ENCODE measurements around the gene PCIF1. TPM values are rescaled to one million over a fixed set of nuclear protein-coding genes. Genes with fewer than 3 reads are reported as not detected.
A peak's percentile ranks its signal among the peaks of the same experiment; 100 is the strongest.

Gene PCIF1
- polyA plus RNA-seq, 2 of the 4 experiments (the other 2 are of a cell fraction): 19.7 to 21.6 TPM

GRCh38 chr20:45944151-45944964 is 9.9 kb downstream of the PCIF1 start:
- Histone ChIP-seq H3K4me2 (peak overlapping the region; percentile 49), H3K27ac (peak overlapping the region; percentile 64 to 78), H3K4me3 (no peak overlapping the region), H3K4me1 (peaks cover 16% of the 10 kb centered on the region), H3K9me3 (no peaks in the 10 kb centered on the region)
- 53% methylated on average over 9 of the region's 15 CpGs for WGBS (ENCODE audit: missing lambda C conversion rate)
- CTCF ChIA-PET: interaction anchor here (0.7 to 21.4 kb wide), 10 partner anchors 9 to 154 kb away, joined by 3 to 358 read pairs (median 4); partner anchors contain the start of gene ZNF335
- FAIRE-seq (no peak), ATAC-seq (no peak; a peak in 1 of 6 replicates), DNase-seq (ENCODE audit: low read depth in 1 of 2, low spot score in 1 of 2) (peak; percentile 28 to 55)
- POLR2A ChIA-PET: interaction anchor here (0.8 to 4.9 kb wide), 2 partner anchors 9 to 10 kb away, joined by 3 to 31 read pairs; partner anchors contain the start of gene PCIF1
- TF ChIP-seq HMGXB4 (CRISPR knock-in tag; IDR thresholded peaks at IDR 0.05; ENCODE audit: borderline replicate concordance) (no peak), PHF8 (IDR thresholded peaks at IDR 0.05; ENCODE audit: borderline replicate concordance, low read depth) (no peak), RFX5 (IDR thresholded peaks at IDR 0.05) (no peak), FOSL2 (IDR thresholded peaks at IDR 0.05) (no peak), FOSL2 (CRISPR knock-in tag; IDR thresholded peaks at IDR 0.05) (peak; percentile 83), ESRRA (IDR thresholded peaks at IDR 0.05; ENCODE audit: borderline replicate concordance, low read length) (no peak), HES2 (IDR thresholded peaks at IDR 0.05) (no peak), MAFK (IDR thresholded peaks at IDR 0.05; ENCODE audit: partially characterized antibody) (peak; percentile 87), HEYL (CRISPR knock-in tag; IDR thresholded peaks at IDR 0.05) (no peak), SREBF2 (IDR thresholded peaks at IDR 0.05) (no peak), ZC3H11A (IDR thresholded peaks at IDR 0.05) (no peak), NFE2L2 (conservative IDR thresholded peaks at IDR 0.05; ENCODE audit: low read length) (peak; percentile 75)

GRCh38 chr20:45944965-45945677 is 10.6 kb downstream of the PCIF1 start:
- no peak for FAIRE-seq
- CTCF ChIA-PET: interaction anchor here (0.6 to 21.4 kb wide), 11 partner anchors 8 to 286 kb away, joined by 3 to 358 read pairs (median 3); partner anchors contain the start of gene ZNF335
- no peak for DNase-seq (ENCODE audit: low read depth in 1 of 2, low spot score in 1 of 2)
- whole genome bisulfite sequencing (ENCODE audit: missing lambda C conversion rate): 90% methylated on average over 19 of the region's 19 CpGs
- H3K9me3 ChIP-seq: no peaks in the 10 kb centered on the region
- H3K4me3 ChIP-seq: no peak overlapping the region
- H3K27ac ChIP-seq: peak overlapping the region; percentile 64 to 78
- no peak for ATAC-seq
- no peak for TF ChIP-seq KDM5A (IDR thresholded peaks at IDR 0.05)
- H3K4me1 ChIP-seq: peaks cover 16% of the 10 kb centered on the region
- no peak overlapping the region for H3K4me2 ChIP-seq
- POLR2A ChIA-PET: interaction anchor here (0.8 to 4.9 kb wide), 2 partner anchors 8 to 11 kb away, joined by 3 to 31 read pairs; partner anchors contain the start of gene PCIF1

- Histone ChIP-seq H3K4me1 (peaks cover 16% of the 10 kb centered on the region), H3K9me3 (no peaks in the 10 kb centered on the region), H3K27ac (peak overlapping the region in 1 of 2 experiments; percentile 37; a peak in 2 of 6 replicates), H3K4me2 (no peak overlapping the region), H3K4me3 (no peak overlapping the region)
- WGBS (ENCODE audit: missing lambda C conversion rate): 92% methylated on average over 11 of the region's 13 CpGs
- TF ChIP-seq PHF8 (IDR thresholded peaks at IDR 0.05; ENCODE audit: borderline replicate concordance, low read depth) (no peak), CHD4 (IDR thresholded peaks at IDR 0.05; ENCODE audit: borderline replicate concordance) (no peak), HEYL (CRISPR knock-in tag; IDR thresholded peaks at IDR 0.05) (no peak), CHD2 (IDR thresholded peaks at IDR 0.05; ENCODE audit: low read length, partially characterized antibody) (no peak)
- POLR2A ChIA-PET: interaction anchor here (4.9 kb wide), 1 partner anchor 11 kb away, joined by 31 read pairs; the partner anchor contains the start of gene PCIF1
- peak; percentile 11 to 19; a peak in 3 of 6 replicates for ATAC-seq
- CTCF ChIA-PET: interaction anchor here (0.6 to 21.4 kb wide), 9 partner anchors 9 to 286 kb away, joined by 3 to 358 read pairs (median 3); partner anchors contain the start of gene ZNF335
- DNase-seq (ENCODE audit: low read depth in 1 of 2, low spot score in 1 of 2): no peak
- FAIRE-seq: no peak
Measured at GRCh38 chr20:45945678-45946148, 11.2 kb downstream of the PCIF1 start.

Measured in A549 (cell line).